B cell (primary cell): ENCODE data around the gene EBF3.

ENCODE experiments used
- CTCF ChIP-seq: fragments of 200-600 bp; IDR thresholded peaks from one replicate; pipeline ENCODE4 v1.8.0; 2022; ENCODE audit warnings: antibody characterized with exemption, mild to moderate bottlenecking
- EZH2 ChIP-seq: IDR thresholded peaks from 2 replicates; pipeline ENCODE4 v1.6.1; 2012; ENCODE audit warnings: borderline replicate concordance, low read depth, mild to moderate bottlenecking, moderate library complexity, low read length; ENCODE audit not compliant: insufficient read depth, poor library complexity, severe bottlenecking

GRCh38 chr10:129864601-129865126 is 99.4 kb downstream of the EBF3 start:
- TF ChIP-seq EZH2 (no peak), CTCF (no peak)
